BE2C (cell line): ENCODE results near the gene CLTB.
A peak's percentile ranks its signal among the peaks of the same experiment; 100 is the strongest.

Experiments used
- DNase-seq: peaks from one replicate; pipeline ENCODE4 v3.0.0-alpha.2; 2020
- H3K27me3 ChIP-seq: fragments of 250-450 bp; sonication (Bioruptor Pico); 2 replicates; pipeline ENCODE4 v1.5.1; 2020; ENCODE audit warnings: mild to moderate bottlenecking
- H3K36me3 ChIP-seq: fragments of 250-450 bp; sonication (Bioruptor Pico); 2 replicates; pipeline ENCODE4 v1.5.1; 2020; ENCODE audit warnings: mild to moderate bottlenecking
- H3K4me1 ChIP-seq: fragments of 250-450 bp; sonication (Bioruptor Pico); 2 replicates; pipeline ENCODE4 v1.5.1; 2020
- H3K4me3 ChIP-seq: 2 replicates; pipeline ENCODE4 v1.5.1; 2011; ENCODE audit warnings: low read depth, low read length
- H3K9me3 ChIP-seq: fragments of 250-450 bp; sonication (Bioruptor Pico); 2 replicates; pipeline ENCODE4 v1.5.1; 2020
- CTCF ChIP-seq: IDR thresholded peaks from 2 replicates; pipeline ENCODE4 v1.5.1; 2012; ENCODE audit warnings: mild to moderate bottlenecking, low read depth, low read length

CLTB gene

GRCh38 chr5:176407456-176408251 is 8.7 kb downstream of the CLTB start:
- DNase-seq = no peak
- Histone ChIP-seq H3K27me3 (no peaks in the 10 kb centered on the region), H3K36me3 (peaks cover 12% of the 10 kb centered on the region), H3K4me1 (no peaks in the 10 kb centered on the region; the same call in 1 of the 2 replicates), H3K9me3 (no peaks in the 10 kb centered on the region), H3K4me3 (no peak overlapping the region)
- TF ChIP-seq CTCF = no peak

GRCh38 chr5:176406436-176407052 is 9.8 kb downstream of the CLTB start:
- Histone ChIP-seq H3K36me3 (peaks cover 12% of the 10 kb centered on the region), H3K27me3 (no peaks in the 10 kb centered on the region), H3K9me3 (no peaks in the 10 kb centered on the region), H3K4me1 (no peaks in the 10 kb centered on the region; the same call in 1 of the 2 replicates), H3K4me3 (no peak overlapping the region)
- no peak for DNase-seq
- no peak for TF ChIP-seq CTCF

- Histone ChIP-seq H3K27me3 (no peaks in the 10 kb centered on the region), H3K9me3 (no peaks in the 10 kb centered on the region), H3K36me3 (peaks cover 12% of the 10 kb centered on the region), H3K4me3 (no peak overlapping the region), H3K4me1 (no peaks in the 10 kb centered on the region; the same call in 1 of the 2 replicates)
- peak; percentile 17; the same call in 1 of the 2 replicates for TF ChIP-seq CTCF
- no peak for DNase-seq
Measured at GRCh38 chr5:176405656-176406435, 10.5 kb downstream of the CLTB start.

- Histone ChIP-seq H3K27me3 (no peaks in the 10 kb centered on the region), H3K4me1 (peaks cover 4% of the 10 kb centered on the region), H3K9me3 (no peaks in the 10 kb centered on the region), H3K4me3 (no peak overlapping the region), H3K36me3 (no peaks in the 10 kb centered on the region)
- DNase-seq = no peak
- TF ChIP-seq CTCF = no peak
Measured at GRCh38 chr5:176401281-176402205, 14.8 kb downstream of the CLTB start.

GRCh38 chr5:176400382-176401156 is 15.8 kb downstream of the CLTB start:
- no peaks in the 10 kb centered on the region for H3K36me3 ChIP-seq
- no peaks in the 10 kb centered on the region for H3K27me3 ChIP-seq
- no peaks in the 10 kb centered on the region for H3K9me3 ChIP-seq
- DNase-seq = no peak
- no peak overlapping the region for H3K4me3 ChIP-seq
- peaks cover 9% of the 10 kb centered on the region for H3K4me1 ChIP-seq
- TF ChIP-seq CTCF = no peak
